Heart right ventricle (tissue), 16 donors: Measurements from ENCODE around the gene NUDT9. TPM values are rescaled to one million over a fixed set of nuclear protein-coding genes. Genes with fewer than 3 reads are reported as not detected.

ENCODE experiments used
- ATAC-seq, 8 donors: fragments of 200-7000 bp; cut with Tn5 transposase; one replicate each; pipeline ENCODE4 v1.9.1; 2020; ENCODE audit warnings: mild to moderate bottlenecking in 8 of 8, moderate library complexity in 8 of 8, moderate number of reproducible peaks in 1 of 8
- DNase-seq, 2 donors: peaks; one replicate each; pipeline ENCODE4 v3.0.0-alpha.2; 2020
- H3K27ac ChIP-seq, 10 donors: fragments of 200-600 bp; sonication (generic) in 2 of 10; one replicate each; pipeline versions ENCODE4 v1.5.0 to v1.8.0; 2020 to 2022; ENCODE audit warnings: mild to moderate bottlenecking in 3 of 10
- H3K27me3 ChIP-seq, 7 donors: fragments of 200-600 bp; one replicate each; pipeline ENCODE4 v1.8.0; 2021 to 2022; ENCODE audit warnings: mild to moderate bottlenecking in 2 of 7
- H3K36me3 ChIP-seq, 9 donors: fragments of 200-600 bp; sonication (generic) in 1 of 9; one replicate each; pipeline versions ENCODE4 v1.5.0 to v1.8.0; 2020 to 2022; ENCODE audit warnings: mild to moderate bottlenecking in 2 of 9
- H3K4me1 ChIP-seq, 9 donors: fragments of 200-600 bp; sonication (generic) in 1 of 9; one replicate each; pipeline versions ENCODE4 v1.5.0 to v1.8.0; 2020 to 2022; ENCODE audit warnings: mild to moderate bottlenecking in 4 of 9
- H3K4me3 ChIP-seq, 10 donors: fragments of 200-600 bp; sonication (generic) in 2 of 10; one replicate each; pipeline versions ENCODE4 v1.5.0 to v1.8.0; 2020 to 2022; ENCODE audit warnings: mild to moderate bottlenecking in 7 of 10, moderate library complexity in 2 of 10
- H3K9me3 ChIP-seq, 11 donors: fragments of 200-600 bp in 10 of 11; sonication (generic) in 2 of 11; one replicate each; pipeline versions ENCODE4 v1.5.0 to v1.8.0; 2013 to 2022; ENCODE audit warnings: mild to moderate bottlenecking in 2 of 11, control low read depth in 1 of 11, moderate library complexity in 1 of 11
- WGBS, 2 donors: extraction: QIAGEN DNeasy Blood & Tissue Kit; methylation state at CpG; one replicate each; pipeline ENCODE4 v1.1.7; 2013; ENCODE audit warnings: inconsistent platforms in 1 of 2; 5-methylcytosine and 5-hydroxymethylcytosine counted together
- intact Hi-C, 10 donors: fragments of 100-400 bp; cut with DNase I; formaldehyde crosslinking; loops; one replicate each; pipeline versions ENCODE4 v1.11.1 to v1.14.2; 2022
- polyA plus RNA-seq, 2 donors: library from polyadenylated mRNA; stranded (reverse); fragments of 200-250 nt; gene quantifications; one replicate each; pipeline ENCODE4 v1.2.3, GENCODE V29; 2013
- total RNA-seq, 10 donors: library from RNA; stranded (reverse); fragmentation: NEBNext Ultra II Directional in 3 of 10; extraction: Animal tissue kit (Norgen Biotek cat#: 25700) in 3 of 10; gene quantifications; one replicate each; pipeline versions ENCODE4 v1.2.1 to v1.2.4, GENCODE V29; 2021 to 2023
- TF ChIP-seq, protein P1 (sequence below), 9 donors: fragments of 200-600 bp; sonication (generic) in 2 of 9; IDR thresholded peaks; one replicate each; pipeline versions ENCODE4 v1.5.0 to v1.8.0; 2021 to 2022; ENCODE audit warnings: antibody characterized with exemption in 9 of 9, mild to moderate bottlenecking in 5 of 9, moderate library complexity in 1 of 9
- donor health status: Arrhythmogenic right ventricular cardiomyopathy.
- donor health status: ischemic (EF 13 %, LVEDD 7.1; RV severe dilation, severe dysfunction).
- donor health status: healthy with polysubstance abuse.
- donor health status: DM: no; HTN: yes; CAD: no.
- donor health status: DM: no; HTN: no; CAD: no.
- donor health status: ischemic (EF 25% LVEDD 6.9; RV normal size, moderate dysfunction).
- donor health status: ischemic (EF 25% LVEDD 5.7; RV mildly dilated, moderate dysfunction).
- donor health status: healthy.
- donor health status: DM: yes; HTN: yes; CAD: no.
- donor health status: Ischemic cardiomyopathy.
- donor health status: ischemic (EF 35%, LVEDD 5.7; RV mildly dilated, moderate dysfunction).
- donor health status: nonischemic (EF 11% LVEDD 7.7; RV severe dilation, severe dysfunction).
- donor health status: DM: yes; HTN: yes; CAD: no.
- donor health status: PGD.
- donor health status: ischemic (EF 29% LVEDD 5.4; RV normal size, mild dysfunction).
- donor health status: nonischemic (EF 23%, LVEDD 6.1; RV moderate dilation, normal function).

Gene NUDT9
- total and polyA plus RNA-seq, 12 donors, result 24.1 to 56.0 (median 29.2) TPM

DNA sequence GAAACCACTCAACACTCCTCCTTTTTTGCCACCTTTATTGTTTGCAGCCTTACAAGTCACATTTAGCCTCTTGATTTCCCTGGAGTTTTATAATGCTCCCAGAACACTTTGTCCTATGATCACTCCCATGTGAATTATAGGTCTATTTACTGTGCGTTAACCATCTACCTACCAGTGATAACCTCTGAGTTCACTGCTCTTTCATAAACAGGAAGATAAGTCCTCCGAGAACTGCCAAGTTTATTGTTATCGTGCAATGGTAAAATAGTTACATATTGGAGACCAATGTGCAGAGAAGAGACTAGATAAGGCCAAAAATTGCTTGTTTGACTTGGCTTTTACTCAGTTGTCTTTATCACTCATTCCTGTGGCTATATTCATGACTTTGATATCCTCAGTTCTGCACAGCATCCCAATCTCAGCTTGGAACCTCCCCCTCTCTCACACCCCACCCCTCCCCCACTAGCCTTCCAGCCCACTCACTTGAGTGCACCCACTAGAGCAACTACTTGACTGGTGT lies 12.9 kb upstream of the NUDT9 start:
- H3K27ac ChIP-seq, result no peak overlapping the region
- H3K27me3 ChIP-seq, result peaks cover 0 to 18% (median 0%) of the 10 kb centered on the region in 7 donors
- no peak overlapping the region for H3K4me3 ChIP-seq
- intact Hi-C loops, result no loop called here
- ATAC-seq (peak in 2 of 8 donors; percentile 34 to 56), DNase-seq (no peak)
- peaks cover 0 to 6% (median 0%) of the 10 kb centered on the region in 11 donors for H3K9me3 ChIP-seq
- H3K4me1 ChIP-seq, result peaks cover 0 to 17% (median 0%) of the 10 kb centered on the region in 9 donors
- TF ChIP-seq, protein P1, sequence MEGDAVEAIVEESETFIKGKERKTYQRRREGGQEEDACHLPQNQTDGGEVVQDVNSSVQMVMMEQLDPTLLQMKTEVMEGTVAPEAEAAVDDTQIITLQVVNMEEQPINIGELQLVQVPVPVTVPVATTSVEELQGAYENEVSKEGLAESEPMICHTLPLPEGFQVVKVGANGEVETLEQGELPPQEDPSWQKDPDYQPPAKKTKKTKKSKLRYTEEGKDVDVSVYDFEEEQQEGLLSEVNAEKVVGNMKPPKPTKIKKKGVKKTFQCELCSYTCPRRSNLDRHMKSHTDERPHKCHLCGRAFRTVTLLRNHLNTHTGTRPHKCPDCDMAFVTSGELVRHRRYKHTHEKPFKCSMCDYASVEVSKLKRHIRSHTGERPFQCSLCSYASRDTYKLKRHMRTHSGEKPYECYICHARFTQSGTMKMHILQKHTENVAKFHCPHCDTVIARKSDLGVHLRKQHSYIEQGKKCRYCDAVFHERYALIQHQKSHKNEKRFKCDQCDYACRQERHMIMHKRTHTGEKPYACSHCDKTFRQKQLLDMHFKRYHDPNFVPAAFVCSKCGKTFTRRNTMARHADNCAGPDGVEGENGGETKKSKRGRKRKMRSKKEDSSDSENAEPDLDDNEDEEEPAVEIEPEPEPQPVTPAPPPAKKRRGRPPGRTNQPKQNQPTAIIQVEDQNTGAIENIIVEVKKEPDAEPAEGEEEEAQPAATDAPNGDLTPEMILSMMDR (IDR thresholded peaks at IDR 0.05), result no peak
- no peaks in the 10 kb centered on the region for H3K36me3 ChIP-seq
- 50 to 59% methylated on average over 3 of the region's 3 CpGs for WGBS, 2 donors

DNA sequence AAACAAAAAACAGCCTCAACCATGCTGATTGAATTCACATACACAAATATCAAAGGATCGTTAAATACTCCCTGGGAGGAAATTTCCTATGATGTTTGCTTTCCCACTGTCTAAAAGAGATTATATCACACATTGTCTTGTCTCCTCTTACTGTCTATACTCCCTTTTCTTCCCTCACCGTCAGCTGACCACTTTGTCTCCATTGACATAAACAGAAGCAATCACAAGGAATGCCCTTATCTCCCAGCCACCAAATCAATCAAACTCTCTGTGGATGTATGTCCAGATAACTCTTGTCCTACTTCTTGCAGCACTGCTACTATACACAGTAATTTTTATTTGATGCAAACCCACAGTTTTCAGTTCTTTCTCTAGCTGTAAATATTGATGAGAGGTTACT lies 12.2 kb upstream of the NUDT9 start:
- H3K4me3 ChIP-seq, result no peak overlapping the region
- H3K36me3 ChIP-seq, result no peaks in the 10 kb centered on the region
- H3K9me3 ChIP-seq, result peaks cover 0 to 6% (median 0%) of the 10 kb centered on the region in 11 donors
- TF ChIP-seq, protein P1 (IDR thresholded peaks at IDR 0.05), result no peak
- H3K27ac ChIP-seq, result no peak overlapping the region
- peaks cover 0 to 17% (median 0%) of the 10 kb centered on the region in 9 donors for H3K4me1 ChIP-seq
- WGBS, 2 donors, result 29 to 40% methylated on average over 2 of the region's 2 CpGs
- ATAC-seq, result no peak
- intact Hi-C loops, result no loop called here
- peaks cover 0 to 18% (median 0%) of the 10 kb centered on the region in 7 donors for H3K27me3 ChIP-seq
- DNase-seq, result no peak

DNA sequence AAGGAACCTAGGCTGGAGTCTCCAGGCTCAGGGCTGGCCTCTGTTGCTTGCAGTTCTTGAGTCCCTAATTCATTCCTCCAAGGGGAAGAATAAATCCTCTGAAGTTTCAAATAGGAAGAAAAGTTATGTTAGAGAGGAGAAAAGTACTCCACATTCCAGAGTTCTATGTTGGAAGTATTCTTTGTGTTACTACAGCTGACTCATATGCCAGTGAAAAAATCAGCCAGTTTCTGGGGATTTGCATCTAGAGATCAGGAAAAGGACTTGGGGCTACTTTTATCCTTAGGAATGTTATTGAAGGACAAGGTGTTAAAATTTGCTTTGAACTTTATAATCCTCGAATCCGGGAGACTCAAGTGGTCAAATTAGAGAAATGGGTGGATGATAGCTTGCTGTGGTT lies 11.7 kb upstream of the NUDT9 start:
- Histone ChIP-seq H3K27me3 (peaks cover 0 to 18% (median 0%) of the 10 kb centered on the region in 7 donors), H3K9me3 (peaks cover 0 to 6% (median 0%) of the 10 kb centered on the region in 11 donors), H3K27ac (no peak overlapping the region), H3K4me1 (peaks cover 0 to 17% (median 0%) of the 10 kb centered on the region in 9 donors), H3K4me3 (no peak overlapping the region), H3K36me3 (no peaks in the 10 kb centered on the region)
- 84 to 93% methylated on average over 2 of the region's 2 CpGs for WGBS, 2 donors
- TF ChIP-seq, protein P1 (IDR thresholded peaks at IDR 0.05), result no peak
- ATAC-seq (no peak), DNase-seq (no peak)
- intact Hi-C loops, result no loop called here

DNA sequence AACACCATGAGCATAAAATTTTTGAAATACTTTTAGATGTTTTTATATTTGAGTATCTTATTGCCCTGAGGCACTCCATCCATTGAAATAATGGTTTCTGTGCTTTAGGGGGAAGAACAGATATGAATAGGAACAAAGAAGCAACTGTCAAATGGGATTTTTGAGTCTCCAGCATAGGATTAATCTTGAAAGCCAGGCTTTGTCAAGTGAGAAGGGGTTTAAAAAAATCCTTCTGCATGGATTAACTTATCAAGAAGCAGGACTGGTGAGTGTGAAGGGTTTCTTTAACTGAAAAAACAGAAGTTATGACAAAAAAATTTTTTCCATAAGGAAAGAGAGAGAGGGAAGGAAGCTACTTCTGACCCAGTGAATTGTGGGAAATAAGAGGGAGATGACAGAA lies 7.6 kb upstream of the NUDT9 start:
- peaks cover 0 to 6% (median 0%) of the 10 kb centered on the region in 7 donors for H3K27me3 ChIP-seq
- H3K27ac ChIP-seq, result no peak overlapping the region
- no peak overlapping the region for H3K4me3 ChIP-seq
- intact Hi-C loops, result no loop called here
- ATAC-seq (no peak), DNase-seq (no peak)
- TF ChIP-seq, protein P1 (IDR thresholded peaks at IDR 0.05), result no peak
- H3K36me3 ChIP-seq, result no peaks in the 10 kb centered on the region
- H3K9me3 ChIP-seq, result peaks cover 0 to 6% (median 0%) of the 10 kb centered on the region in 11 donors
- H3K4me1 ChIP-seq, result no peaks in the 10 kb centered on the region
